Activated CD8-positive, alpha-beta memory T cell treated with anti-CD3 and anti-CD28 coated beads for 24 hours (primary cell): ENCODE measurements around the gene TAS2R3.
"Not testable (repeated sequence)": the region's sequence is repeated elsewhere in the genome, so short reads cannot be mapped to it uniquely, and the experiment has no call there.

Experiments
- DNase-seq: peaks from one replicate; pipeline ENCODE4 v3.0.0-alpha.2; 2020

The TAS2R3 gene

DNA sequence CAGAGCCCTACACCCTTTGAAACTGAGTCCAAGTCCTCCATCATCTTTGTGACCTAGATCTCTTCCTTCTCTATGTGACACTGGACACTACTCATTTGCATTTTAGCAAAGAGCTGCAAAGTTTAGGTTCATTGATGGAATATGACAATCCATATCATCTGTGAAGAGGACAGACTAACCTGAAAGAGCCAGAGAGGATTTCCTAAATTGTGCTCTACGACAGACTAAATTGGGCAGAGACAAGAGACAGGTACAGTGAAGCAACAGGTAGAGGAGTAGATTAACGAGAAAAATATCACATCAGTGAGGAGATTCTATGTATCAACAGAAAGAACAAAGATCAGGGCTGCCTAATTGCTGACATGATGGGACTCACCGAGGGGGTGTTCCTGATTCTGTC lies at the start of gene TAS2R3:
Gene TAS2R3 (plus strand): TSS at position 301 of the 400 bp plus-strand sequence. CDS start 62 bp downstream, at position 363.
- no peak for DNase-seq

DNA sequence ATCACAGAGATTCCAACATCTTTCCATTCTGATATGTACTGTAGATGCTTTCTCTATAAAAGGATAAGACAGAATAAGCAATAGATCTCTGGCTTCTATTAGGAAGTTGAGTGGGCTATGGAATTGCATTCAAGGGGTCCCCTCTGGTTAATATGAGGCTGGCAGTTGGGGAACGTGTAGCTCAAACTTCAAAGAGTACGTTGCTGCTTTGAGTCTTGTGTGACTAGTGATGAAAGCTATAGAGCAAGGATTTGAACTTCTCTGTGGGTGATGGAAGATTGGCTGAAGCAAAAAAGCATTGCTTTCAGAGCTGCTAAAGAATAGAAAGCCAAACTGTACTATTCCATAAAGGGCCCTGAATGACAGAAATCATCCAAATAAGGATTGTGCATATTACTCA lies 49.3 kb upstream of the TAS2R3 start:
- DNase-seq = no peak

DNA sequence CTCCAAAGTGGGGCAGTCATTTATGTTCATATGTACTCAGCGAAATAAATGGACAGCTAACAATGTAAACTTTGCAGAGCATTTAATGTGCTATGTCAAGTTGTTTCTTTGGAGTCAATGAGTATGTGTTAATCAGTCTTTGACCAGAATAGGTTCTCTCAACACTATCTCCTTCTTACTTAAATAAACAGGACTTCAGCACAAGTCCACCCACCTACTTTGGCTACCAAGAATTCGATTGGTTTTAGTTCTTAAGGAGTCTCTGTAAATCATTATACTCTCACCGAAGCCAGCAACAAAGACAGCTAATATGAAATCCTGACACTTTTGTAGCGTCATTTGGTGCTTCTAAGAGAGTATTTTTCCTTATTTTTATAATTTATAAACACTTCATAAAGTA lies 48.9 kb upstream of the TAS2R3 start:
- no peak for DNase-seq

DNA sequence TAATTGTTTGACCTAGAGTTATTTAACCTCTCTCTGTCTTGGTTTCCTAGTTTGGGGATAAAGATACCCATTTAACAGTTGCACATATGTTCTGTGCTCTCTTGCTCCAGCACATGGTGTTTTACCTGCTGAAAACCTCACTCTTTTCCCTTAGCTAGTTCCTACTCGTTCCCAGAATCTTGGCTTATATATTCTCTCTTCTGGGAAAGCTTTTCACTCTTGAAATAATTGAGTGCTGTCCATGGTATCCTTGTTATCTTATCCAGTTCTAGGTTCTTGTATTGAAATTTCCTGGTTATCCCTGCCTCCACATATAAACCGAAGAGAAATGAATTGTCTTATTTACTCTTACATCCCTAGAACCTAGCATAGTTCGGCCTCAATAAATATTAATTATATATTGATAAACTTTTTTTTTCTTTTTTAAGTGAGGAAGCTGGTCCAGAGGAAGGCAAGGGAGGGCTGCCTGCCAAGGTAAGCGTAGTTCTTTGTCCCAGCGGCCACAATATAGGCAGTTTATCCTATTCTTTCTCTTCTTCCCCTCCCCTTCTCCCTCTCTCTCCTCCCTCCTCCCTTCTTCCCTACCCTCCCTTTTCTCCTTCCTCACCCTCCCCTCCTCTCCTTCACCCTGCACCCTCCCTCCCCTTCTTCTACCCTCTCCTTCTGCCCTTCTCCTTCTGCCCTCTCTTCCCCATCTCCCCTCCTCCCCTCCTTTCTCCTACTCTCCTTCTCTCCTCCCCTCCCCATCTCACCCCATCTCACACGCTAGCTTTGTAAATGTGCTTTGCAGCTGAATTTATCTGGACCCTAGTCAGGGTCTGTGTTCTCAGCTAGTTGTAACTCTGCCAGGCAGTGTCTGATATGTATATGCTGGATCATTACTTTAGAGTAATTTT lies 47.9 kb upstream of the TAS2R3 start:
- no peak for DNase-seq

GRCh38 chr7:141717450-141717849 lies 46.4 kb upstream of the TAS2R3 start:
- DNase-seq = no peak

GRCh38 chr7:141722529-141722928 lies 41.4 kb upstream of the TAS2R3 start:
- no peak for DNase-seq

GRCh38 chr7:141729020-141729419 lies 34.9 kb upstream of the TAS2R3 start:
- no peak for DNase-seq

DNA sequence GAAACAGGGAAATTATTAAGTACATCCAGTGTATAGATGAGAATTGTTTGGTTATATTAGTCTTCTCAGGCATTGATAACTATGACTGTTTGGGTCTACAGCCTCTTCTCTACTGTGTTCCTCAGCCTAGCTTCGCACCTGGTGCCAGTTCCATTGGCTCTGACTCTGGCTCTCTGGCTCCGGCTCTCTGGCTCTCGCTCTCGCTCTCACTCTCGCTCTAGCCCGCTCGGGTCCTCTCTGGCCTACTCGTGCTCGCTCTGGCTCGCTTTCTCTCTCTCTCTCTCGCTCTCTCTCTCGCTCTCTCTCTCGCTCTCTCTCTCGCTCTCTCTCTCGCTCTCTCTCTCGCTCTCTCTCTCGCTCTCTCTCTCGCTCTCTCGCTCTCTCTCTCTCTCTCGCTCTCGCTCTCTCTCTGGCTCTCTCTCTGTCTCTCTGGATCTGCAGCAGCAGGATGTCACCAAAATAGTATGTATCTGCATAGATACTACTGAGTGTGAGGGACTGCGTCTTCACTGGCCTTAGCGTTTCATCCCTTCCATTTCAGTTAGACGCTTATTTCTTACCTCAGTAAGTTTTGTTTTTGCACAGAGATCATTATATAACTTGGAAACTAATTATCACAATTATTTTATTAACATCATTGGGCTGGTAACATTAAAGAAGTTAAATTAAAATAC lies 32.3 kb upstream of the TAS2R3 start:
- no peak for DNase-seq

- peak; percentile 59 for DNase-seq
Measured at GRCh38 chr7:141737118-141737835, 26.6 kb upstream of the TAS2R3 start.

GRCh38 chr7:141737836-141738591 lies 25.9 kb upstream of the TAS2R3 start, which contains the start of gene SSBP1:
Gene SSBP1, plus strand, starts transcription at chr7:141738358. Its CDS starts 809 bp downstream, at chr7:141739167.
- peak; percentile 93 for DNase-seq

DNA sequence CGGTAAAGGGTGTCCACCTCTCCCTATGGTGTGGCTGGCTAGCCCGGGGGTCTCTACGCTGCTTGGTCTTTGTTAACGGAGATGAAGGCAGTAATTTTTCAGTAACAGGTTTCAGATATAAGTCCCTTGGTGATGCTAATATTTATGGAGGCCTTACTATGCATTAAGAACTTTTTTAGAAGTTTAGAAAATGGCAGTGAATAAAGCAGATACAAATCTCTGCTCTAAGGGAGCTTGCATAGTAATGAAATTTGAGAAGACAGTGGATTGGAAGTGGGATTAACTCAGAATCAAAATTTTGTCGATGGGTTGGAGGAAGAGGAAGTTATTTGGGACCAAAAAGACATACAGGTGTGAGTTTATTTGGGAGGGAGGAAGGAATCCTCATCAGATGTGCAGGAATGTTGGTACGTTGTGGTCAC lies 25.3 kb upstream of the TAS2R3 start:
- no peak for DNase-seq

- no peak for DNase-seq
Measured at GRCh38 chr7:141739250-141739649, 24.6 kb upstream of the TAS2R3 start.

GRCh38 chr7:141742229-141742628 lies 21.7 kb upstream of the TAS2R3 start:
- no peak for DNase-seq

DNA sequence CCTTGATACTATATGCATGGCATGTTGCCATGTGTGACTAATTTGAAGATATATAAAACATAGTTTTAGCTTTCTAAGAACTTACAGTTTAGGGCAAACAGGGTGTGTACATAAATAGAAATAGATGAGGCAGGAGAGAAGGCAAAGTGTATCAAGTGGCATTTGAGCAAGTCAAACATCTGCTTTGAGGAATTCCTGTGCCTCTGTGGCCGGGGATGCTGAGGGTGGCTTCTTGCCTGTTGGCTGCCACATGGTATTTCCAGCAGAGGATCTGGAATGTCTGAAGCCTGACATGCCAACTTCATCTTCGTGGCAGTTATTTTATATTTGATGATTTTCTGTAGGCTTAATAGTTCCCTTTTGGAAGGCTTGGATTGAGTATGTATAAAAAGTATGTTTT lies 19.8 kb upstream of the TAS2R3 start:
- DNase-seq = no peak

DNA sequence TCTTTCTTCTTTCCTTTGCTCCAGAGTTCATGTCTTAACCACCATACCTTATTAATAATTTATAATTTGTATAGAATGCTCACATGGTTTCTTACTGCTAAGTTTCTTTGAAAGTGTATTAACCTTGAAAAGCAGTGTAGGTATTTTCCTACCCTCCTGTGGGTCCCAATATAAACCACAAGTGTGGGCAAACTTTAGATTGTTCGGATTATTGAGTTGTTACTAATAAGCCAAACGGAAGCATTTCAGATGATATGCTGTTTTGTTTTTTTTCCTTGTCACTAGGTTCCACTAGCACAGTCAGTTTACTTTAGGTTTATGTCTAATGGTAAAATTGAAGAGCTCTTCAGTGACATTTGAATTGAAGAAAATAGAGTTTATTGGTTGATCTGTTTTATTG lies 15.5 kb upstream of the TAS2R3 start:
- no peak for DNase-seq

GRCh38 chr7:141751904-141752303 lies 12.0 kb upstream of the TAS2R3 start:
- DNase-seq = not testable (repeated sequence)

DNA sequence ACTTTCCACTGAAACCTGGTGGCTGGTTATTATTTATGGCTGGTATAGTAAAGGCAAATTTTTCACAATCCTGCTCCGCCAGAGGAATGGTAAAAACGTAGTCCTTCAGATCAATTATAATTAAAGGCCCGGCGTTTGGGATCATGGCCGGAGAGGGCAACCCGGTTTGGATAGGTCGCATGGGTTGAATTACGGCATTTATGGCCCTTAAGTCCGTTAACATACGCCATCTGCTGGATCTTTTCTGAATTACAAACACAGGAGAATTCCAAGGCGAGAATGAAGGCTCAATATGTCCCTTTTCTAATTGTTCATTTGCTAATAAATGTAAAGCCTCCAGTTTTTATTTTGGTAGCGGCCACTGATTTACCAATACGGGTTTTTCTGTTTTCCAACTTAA lies 11.3 kb upstream of the TAS2R3 start:
- no peak for DNase-seq

DNA sequence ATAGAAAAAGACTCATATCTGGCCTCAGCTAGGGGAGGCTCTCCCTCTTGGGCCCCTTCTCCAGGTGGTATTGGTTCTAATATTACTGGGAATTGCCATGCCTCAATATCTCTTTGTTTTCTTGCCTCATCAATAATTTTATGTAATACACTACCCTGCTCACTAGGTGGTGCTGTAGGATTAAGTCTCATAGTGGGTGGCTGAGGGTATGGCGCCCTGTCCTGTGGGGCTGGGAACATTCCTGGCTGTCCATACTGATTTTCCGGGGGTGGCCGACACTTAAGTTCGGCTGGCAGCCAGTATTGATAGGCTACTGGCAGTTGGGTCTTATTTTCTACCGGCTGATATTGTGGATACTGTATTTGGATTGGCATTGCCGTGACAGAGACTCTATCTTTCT lies 9.0 kb upstream of the TAS2R3 start:
- DNase-seq = no peak

DNA sequence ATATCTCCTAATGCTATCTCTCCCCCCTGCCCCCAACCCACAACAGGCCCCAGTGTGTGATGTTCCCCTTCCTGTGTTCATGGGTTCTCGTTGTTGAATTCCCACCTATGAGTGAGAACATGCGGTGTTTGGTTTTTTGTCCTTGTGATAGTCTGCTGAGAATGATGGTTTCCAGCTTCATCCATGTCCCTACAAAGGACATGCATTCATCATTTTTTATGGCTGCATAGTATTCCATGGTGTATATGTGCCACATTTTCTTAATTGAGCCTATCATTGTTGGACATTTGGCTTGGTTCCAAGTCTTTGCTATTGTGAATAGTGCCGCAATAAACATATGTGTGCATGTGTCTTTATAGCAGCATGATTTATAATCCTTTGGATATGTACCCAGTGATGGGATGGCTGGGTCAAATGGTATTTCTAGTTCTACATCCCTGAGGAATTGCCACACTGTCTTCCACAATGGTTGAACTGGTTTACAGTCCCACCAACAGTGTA lies 6.2 kb downstream of the TAS2R3 start:
- not testable (repeated sequence) for DNase-seq

GRCh38 chr7:141776374-141776773 lies 12.5 kb downstream of the TAS2R3 start, which contains the start of gene TAS2R4:
Gene TAS2R4, plus strand, starts transcription at chr7:141776674. Its CDS starts 1,815 bp downstream, at chr7:141778489.
- DNase-seq = no peak

DNA sequence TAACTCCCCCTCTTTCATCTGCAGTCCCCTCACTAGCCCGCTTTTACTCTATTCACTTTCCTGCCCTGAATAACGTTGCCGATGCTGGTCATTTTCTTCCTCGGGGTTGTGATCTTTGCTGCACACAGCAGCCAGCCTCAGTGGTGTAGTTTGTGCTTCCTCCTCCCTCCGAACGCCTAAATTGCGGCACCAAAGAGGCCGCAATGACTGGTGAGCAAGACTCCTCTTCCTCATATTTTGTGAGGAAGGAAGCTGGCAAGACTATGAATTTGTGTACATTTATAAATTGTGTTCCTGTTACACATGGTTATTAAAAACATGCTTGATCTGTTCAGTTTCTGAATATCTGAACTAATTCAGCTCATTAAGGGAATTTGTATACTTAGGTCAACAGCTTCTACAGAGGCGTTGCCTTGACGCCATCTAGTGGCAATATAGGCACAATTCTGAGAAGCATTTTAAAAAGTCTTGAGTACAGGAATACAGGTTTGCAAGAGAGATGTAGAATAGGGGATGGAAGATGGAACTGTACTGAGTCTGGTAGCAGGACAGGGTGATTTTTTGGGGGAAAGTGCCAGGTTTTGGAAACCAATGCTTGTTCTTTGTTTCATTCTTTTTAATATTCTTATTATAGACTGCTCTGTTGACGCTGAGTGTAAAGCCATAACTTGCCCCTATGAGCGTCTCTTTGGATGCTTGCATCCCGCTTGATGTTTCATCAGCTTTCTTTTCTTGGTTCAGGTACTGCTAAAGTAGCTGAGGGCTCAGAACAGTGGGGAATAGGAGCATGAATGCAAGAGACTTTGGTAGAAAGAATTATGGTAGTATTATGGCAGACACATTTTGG lies 22.0 kb downstream of the TAS2R3 start:
- DNase-seq = no peak
